HL-60 (cell line): Measurements from ENCODE around the gene SAP30.

Experiments
- DNase-seq, 2 experiments: peaks; one replicate each; pipeline ENCODE4 v3.0.0-alpha.2; 2010 to 2020; ENCODE audit warnings: low read depth in 1 of 2, low spot score in 1 of 2
- H3K27ac ChIP-seq: fragments of 250-450 bp; sonication (Bioruptor Pico); replicated peaks from 2 replicates; pipeline ENCODE4 v1.5.1; 2020; ENCODE audit warnings: mild to moderate bottlenecking, moderate library complexity
- H3K27me3 ChIP-seq: fragments of 250-450 bp; sonication (Bioruptor Pico); 2 replicates; pipeline ENCODE4 v1.5.1; 2021; ENCODE audit warnings: mild to moderate bottlenecking, moderate library complexity; ENCODE audit not compliant: insufficient read depth, poor library complexity, severe bottlenecking
- H3K4me3 ChIP-seq: replicated peaks from 2 replicates; pipeline ENCODE4 v1.5.1; 2011; ENCODE audit warnings: mild to moderate bottlenecking, control low read depth, low read length; ENCODE audit not compliant: insufficient read depth
- GABPA ChIP-seq: IDR thresholded peaks from 2 replicates; pipeline ENCODE4 v1.6.1; 2012; ENCODE audit warnings: low read depth
- POLR2AphosphoS5 ChIP-seq: IDR thresholded peaks from 2 replicates; pipeline ENCODE4 v1.6.1; 2012; ENCODE audit warnings: low read depth
- SPI1 ChIP-seq: IDR thresholded peaks from 2 replicates; pipeline ENCODE4 v1.6.1; 2012; ENCODE audit warnings: low read depth, mild to moderate bottlenecking, borderline replicate concordance
- TF ChIP-seq, protein P1 (sequence below): IDR thresholded peaks from 2 replicates; pipeline ENCODE4 v1.6.1; 2012; ENCODE audit warnings: low read depth; ENCODE audit not compliant: insufficient replicate concordance
- TF ChIP-seq, protein P2 (sequence below): IDR thresholded peaks from one replicate; pipeline ENCODE4 v1.5.1; 2011; ENCODE audit warnings: low read length, control low read depth, inconsistent platforms; ENCODE audit not compliant: insufficient read depth

Gene SAP30

DNA sequence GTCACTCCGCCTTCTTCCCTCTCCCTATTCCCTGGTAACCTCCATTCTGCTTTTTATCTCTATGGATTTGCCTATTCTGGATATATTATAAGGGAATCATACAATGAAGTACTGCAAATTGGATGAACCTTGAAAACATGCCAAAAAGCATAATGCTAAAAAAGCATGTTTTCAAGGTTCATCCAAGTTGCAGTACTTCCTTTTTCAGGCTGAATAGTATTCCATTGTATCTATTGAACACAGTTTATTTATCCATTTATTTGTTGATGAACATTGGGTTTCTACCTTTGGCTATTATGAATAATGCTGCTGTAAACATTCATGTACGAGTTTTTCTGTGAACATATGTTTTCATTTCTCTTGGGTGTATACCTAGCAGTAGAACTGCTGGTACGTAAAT lies 9.2 kb downstream of the SAP30 start:
- TF ChIP-seq, protein P1, sequence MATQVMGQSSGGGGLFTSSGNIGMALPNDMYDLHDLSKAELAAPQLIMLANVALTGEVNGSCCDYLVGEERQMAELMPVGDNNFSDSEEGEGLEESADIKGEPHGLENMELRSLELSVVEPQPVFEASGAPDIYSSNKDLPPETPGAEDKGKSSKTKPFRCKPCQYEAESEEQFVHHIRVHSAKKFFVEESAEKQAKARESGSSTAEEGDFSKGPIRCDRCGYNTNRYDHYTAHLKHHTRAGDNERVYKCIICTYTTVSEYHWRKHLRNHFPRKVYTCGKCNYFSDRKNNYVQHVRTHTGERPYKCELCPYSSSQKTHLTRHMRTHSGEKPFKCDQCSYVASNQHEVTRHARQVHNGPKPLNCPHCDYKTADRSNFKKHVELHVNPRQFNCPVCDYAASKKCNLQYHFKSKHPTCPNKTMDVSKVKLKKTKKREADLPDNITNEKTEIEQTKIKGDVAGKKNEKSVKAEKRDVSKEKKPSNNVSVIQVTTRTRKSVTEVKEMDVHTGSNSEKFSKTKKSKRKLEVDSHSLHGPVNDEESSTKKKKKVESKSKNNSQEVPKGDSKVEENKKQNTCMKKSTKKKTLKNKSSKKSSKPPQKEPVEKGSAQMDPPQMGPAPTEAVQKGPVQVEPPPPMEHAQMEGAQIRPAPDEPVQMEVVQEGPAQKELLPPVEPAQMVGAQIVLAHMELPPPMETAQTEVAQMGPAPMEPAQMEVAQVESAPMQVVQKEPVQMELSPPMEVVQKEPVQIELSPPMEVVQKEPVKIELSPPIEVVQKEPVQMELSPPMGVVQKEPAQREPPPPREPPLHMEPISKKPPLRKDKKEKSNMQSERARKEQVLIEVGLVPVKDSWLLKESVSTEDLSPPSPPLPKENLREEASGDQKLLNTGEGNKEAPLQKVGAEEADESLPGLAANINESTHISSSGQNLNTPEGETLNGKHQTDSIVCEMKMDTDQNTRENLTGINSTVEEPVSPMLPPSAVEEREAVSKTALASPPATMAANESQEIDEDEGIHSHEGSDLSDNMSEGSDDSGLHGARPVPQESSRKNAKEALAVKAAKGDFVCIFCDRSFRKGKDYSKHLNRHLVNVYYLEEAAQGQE = no peak
- TF ChIP-seq, protein P2, sequence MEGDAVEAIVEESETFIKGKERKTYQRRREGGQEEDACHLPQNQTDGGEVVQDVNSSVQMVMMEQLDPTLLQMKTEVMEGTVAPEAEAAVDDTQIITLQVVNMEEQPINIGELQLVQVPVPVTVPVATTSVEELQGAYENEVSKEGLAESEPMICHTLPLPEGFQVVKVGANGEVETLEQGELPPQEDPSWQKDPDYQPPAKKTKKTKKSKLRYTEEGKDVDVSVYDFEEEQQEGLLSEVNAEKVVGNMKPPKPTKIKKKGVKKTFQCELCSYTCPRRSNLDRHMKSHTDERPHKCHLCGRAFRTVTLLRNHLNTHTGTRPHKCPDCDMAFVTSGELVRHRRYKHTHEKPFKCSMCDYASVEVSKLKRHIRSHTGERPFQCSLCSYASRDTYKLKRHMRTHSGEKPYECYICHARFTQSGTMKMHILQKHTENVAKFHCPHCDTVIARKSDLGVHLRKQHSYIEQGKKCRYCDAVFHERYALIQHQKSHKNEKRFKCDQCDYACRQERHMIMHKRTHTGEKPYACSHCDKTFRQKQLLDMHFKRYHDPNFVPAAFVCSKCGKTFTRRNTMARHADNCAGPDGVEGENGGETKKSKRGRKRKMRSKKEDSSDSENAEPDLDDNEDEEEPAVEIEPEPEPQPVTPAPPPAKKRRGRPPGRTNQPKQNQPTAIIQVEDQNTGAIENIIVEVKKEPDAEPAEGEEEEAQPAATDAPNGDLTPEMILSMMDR = no peak
- no peak for TF ChIP-seq POLR2AphosphoS5
- no peak for DNase-seq
- H3K27me3 ChIP-seq = no peaks in the 10 kb centered on the region
- no peak overlapping the region for H3K4me3 ChIP-seq
- no peak overlapping the region for H3K27ac ChIP-seq

DNA sequence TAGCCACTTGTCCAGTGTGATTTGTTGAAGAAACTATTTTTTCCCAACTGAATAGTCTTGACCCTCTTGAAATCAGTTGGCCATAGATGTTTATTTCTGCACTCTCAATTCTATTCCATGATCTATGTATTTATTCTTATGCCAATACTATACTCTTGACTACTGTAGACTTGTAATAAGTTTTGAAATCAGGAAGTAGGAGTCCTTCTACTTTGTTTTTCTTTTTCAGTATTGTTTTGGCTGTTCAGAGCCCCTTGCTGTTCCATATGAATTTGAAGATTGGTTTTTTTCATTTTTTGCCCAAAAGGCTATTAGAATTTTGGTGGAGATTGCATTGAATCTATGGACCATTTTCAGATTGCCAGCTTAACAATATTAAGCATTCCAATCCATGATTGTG lies 10.2 kb downstream of the SAP30 start:
- TF ChIP-seq, protein P1 = no peak
- TF ChIP-seq SPI1 (no peak), POLR2AphosphoS5 (no peak), GABPA (no peak)
- TF ChIP-seq, protein P2 = no peak

DNA sequence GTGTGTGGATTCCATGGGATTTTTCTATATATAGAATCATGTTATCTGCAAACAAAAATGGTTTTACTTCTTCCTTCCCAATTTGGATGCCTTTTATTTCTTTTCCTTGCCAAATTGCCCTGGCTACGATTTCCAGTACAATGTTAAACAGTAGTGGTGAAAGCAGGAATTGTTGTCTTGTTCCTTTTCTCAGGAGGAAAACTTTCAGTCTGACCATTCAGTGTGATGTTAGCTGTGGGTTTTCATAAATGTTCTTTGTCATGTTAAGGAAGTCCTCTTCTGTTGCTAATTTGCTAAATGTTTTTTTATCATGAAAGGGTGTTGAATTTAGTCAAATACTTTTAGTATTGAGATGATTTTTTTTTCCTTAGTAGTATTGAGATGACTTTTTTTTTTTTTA lies 10.9 kb downstream of the SAP30 start:
- TF ChIP-seq SPI1 = no peak
- TF ChIP-seq, protein P2 = no peak
- TF ChIP-seq GABPA = no peak
- TF ChIP-seq POLR2AphosphoS5 = no peak
- TF ChIP-seq, protein P1 = no peak
- Histone ChIP-seq H3K4me3 (no peak overlapping the region), H3K27me3 (no peaks in the 10 kb centered on the region), H3K27ac (no peak overlapping the region)
- DNase-seq = no peak

More for the DNA sequence above, 10.2 kb downstream of the SAP30 start:
- H3K27me3 ChIP-seq = no peaks in the 10 kb centered on the region
- H3K27ac ChIP-seq = no peak overlapping the region
- H3K4me3 ChIP-seq = no peak overlapping the region
- DNase-seq = no peak
